ENCODE data around the gene GNG3.
"Not testable (repeated sequence)": the region's sequence is repeated elsewhere in the genome, so short reads cannot be mapped to it uniquely, and the experiment has no call there.

The GNG3 gene

DNA sequence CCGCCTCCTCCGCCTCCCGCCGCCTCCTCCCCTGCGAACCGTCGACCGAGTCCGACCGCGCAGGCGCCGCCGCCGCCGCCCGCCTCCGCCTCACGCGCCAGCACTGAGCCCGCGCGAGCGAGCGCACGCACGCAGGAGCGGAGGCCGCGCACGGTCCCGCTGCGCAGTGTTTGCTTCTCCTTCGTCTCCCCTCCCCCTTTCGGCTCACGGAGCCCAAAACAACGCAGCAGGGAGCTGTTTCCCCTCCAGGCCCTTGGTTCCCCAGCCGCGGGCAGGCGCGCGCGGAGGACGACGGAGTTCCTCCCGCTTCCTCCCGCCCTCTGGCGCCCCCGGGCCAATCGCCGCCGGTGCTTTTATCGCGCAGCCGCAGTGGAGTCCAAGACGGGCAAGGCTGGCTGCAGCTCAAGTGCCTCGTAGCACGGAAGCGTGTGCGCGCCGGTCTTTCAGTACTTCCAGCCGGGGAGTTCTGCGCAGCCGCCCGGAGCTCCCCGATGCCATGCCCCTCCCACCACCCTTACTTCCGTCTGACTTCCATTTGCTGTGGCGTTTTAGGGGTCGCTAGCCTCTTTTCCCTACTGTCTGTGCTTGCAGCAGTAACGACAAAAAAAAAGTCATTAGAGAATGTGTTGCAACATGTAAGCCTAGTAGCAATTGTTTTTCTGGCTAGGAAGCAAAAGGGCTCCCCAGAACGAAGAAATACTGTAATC is 19.8 kb downstream of the GNG3 start, which contains the start of gene HNRNPUL2:
TSS of gene HNRNPUL2 (minus strand) at position 293 of the 707 bp plus-strand sequence. CDS start 301 bp downstream, outside the sequence.
- peak; percentile 99 for DNase-seq (ENCODE audit: low read depth)
- TF ChIP-seq, protein P1, sequence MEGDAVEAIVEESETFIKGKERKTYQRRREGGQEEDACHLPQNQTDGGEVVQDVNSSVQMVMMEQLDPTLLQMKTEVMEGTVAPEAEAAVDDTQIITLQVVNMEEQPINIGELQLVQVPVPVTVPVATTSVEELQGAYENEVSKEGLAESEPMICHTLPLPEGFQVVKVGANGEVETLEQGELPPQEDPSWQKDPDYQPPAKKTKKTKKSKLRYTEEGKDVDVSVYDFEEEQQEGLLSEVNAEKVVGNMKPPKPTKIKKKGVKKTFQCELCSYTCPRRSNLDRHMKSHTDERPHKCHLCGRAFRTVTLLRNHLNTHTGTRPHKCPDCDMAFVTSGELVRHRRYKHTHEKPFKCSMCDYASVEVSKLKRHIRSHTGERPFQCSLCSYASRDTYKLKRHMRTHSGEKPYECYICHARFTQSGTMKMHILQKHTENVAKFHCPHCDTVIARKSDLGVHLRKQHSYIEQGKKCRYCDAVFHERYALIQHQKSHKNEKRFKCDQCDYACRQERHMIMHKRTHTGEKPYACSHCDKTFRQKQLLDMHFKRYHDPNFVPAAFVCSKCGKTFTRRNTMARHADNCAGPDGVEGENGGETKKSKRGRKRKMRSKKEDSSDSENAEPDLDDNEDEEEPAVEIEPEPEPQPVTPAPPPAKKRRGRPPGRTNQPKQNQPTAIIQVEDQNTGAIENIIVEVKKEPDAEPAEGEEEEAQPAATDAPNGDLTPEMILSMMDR (conservative IDR thresholded peaks at IDR 0.05; ENCODE audit: control insufficient read depth, insufficient read depth, low read depth, low read length): no peak
- peak within 1 kb of the TSS; percentile 98 for H3K4me3 ChIP-seq (ENCODE audit: control insufficient read depth, low read depth, low read length)

DNA sequence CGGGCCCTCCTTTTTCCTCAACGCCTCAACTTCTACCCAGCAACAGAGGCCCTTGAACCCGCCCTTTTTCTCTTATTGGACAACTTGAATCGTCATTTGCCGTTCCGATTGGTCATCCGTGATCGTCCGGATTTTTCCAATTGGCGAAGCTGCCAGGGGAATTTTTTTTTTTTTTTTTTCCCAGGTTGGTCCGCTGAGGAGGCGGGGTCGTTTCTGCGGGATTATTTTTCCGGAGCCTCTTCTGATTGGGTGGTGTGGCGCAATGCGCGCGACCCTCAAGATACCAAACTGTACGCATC is 20.3 kb downstream of the GNG3 start:
- TF ChIP-seq, protein P1 (conservative IDR thresholded peaks at IDR 0.05; ENCODE audit: control insufficient read depth, insufficient read depth, low read depth, low read length): no peak
- peak overlapping the region; percentile 98 for H3K4me3 ChIP-seq (ENCODE audit: control insufficient read depth, low read depth, low read length)
- peak; percentile 98 for DNase-seq (ENCODE audit: low read depth)

DNA sequence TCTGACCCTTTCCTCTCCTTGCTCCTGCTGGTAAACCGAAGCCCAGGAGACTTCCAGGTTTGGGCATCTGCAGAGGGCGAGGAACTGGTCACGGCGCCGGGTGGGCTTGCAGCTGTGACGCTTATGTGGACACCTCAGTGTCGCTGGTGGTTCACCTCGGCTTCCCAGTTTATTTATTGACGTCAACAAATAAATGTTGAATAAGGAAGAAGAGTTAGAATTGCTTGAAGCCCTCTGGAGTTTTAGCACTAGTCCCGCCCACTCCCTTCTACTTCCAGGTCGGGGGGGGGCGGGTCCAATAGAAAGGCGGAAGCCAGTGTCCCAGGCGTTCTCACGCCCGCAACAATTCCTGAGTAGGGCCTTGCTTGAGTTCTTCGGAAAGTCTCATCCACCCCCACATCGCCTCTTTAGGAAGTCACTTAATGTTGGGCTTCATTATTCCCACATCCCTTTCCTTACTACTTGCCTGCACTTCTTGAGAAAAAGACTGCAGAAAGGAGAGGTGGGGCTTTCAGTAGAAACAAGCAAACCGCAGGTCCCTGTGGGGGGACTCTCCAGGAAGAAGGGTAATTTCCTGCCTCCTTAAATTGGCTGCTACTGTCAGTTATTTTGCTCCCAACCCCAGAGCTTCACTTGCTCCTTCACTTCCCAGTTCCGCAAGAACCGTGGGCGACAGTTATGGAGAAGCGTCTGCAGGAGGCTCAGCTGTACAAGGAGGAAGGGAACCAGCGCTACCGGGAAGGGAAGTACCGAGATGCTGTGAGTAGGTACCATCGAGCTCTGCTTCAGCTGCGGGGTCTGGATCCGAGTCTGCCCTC is 20.9 kb downstream of the GNG3 start, which contains the start of gene TTC9C:
TSS of gene TTC9C (plus strand) at position 316 of the 818 bp plus-strand sequence. CDS start at position 679, 363 bp downstream.
- peak; percentile 87 for DNase-seq (ENCODE audit: low read depth)
- TF ChIP-seq, protein P1 (conservative IDR thresholded peaks at IDR 0.05; ENCODE audit: control insufficient read depth, insufficient read depth, low read depth, low read length): no peak
- H3K4me3 ChIP-seq (ENCODE audit: control insufficient read depth, low read depth, low read length): peak within 1 kb of the TSS; percentile 98

DNA sequence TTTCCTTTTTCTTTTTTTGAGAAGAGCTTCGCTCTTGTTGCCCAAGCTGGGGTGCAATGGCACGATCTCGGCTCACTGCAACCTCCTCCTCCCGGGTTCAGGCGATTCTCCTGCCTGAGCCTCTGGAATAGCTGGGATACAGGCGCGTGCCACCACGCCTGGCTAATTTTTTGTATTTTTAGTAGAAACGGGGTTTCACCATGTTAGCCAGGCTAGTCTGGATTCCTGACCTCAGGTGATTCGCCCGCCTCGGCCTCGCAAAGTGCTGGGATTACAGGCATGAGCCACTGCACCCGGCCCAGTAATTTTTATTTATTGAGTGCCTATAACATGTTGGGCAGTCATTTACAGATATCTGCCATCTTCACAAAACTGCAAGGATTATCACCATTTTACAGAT is 22.6 kb downstream of the GNG3 start:
- peak overlapping the region; percentile 98 for H3K4me3 ChIP-seq (ENCODE audit: control insufficient read depth, low read depth, low read length)
- not testable (repeated sequence) for DNase-seq (ENCODE audit: low read depth)

DNA sequence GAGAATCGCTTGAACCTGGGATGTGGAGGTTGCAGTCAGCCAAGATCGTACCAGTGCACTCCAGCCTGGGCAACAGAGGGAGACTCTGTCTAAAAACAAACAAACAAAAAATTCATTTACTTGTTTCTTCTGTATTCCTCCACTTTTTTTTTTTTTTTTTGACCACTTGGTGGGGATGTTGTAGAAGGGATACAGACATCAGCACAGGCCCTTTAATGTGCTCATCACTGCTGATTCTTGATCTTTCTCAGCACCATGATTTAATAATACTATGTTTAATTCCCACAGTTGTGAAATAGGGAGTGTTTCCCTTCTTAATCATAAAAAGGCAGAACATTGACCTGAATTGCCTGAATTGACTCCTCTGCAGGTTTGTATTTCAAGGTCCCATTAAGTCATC is 25.4 kb downstream of the GNG3 start:
- no peak overlapping the region for H3K4me3 ChIP-seq (ENCODE audit: control insufficient read depth, low read depth, low read length)
- TF ChIP-seq, protein P1 (conservative IDR thresholded peaks at IDR 0.05; ENCODE audit: control insufficient read depth, insufficient read depth, low read depth, low read length): peak; percentile 31
- DNase-seq (ENCODE audit: low read depth): peak; percentile 72

DNA sequence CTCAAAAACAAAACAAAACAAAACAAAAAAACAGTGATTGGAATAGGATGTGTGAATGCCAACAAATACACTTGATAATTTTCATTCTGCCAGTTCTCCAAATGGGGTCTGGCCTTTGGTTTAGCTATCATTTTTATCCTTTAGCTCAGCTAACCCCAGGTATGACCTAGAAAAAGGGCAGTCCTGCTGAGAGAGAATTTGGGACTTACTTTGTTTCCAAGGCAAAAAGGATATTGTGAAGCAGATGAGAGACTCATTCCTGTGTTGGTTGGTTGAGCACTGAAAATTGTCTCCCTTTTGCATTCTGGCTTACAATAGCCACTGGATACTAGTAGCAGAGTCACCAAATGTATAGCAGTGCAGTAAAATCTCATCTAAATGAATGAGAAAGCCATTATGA is 29.7 kb downstream of the GNG3 start:
- no peak overlapping the region for H3K4me3 ChIP-seq (ENCODE audit: control insufficient read depth, low read depth, low read length)
- TF ChIP-seq, protein P1 (conservative IDR thresholded peaks at IDR 0.05; ENCODE audit: control insufficient read depth, insufficient read depth, low read depth, low read length): no peak
- no peak for DNase-seq (ENCODE audit: low read depth)

Measured in fibroblast of mammary gland (primary cell).